CD14-positive monocyte (primary cell): Measurements from ENCODE around the gene ANKRD29. TPM values are rescaled to one million over a fixed set of nuclear protein-coding genes. Genes with fewer than 3 reads are reported as not detected.

ENCODE experiments used
- DNase-seq, 3 donors: peaks; one replicate each; pipeline ENCODE4 v3.0.0-alpha.2; 2011 to 2022
- H2AFZ ChIP-seq: 2 replicates; pipeline ENCODE4 v1.6.0; 2012; ENCODE audit warnings: mild to moderate bottlenecking, low read depth, low read length, inconsistent platforms; ENCODE audit not compliant: insufficient read depth, poor library complexity, severe bottlenecking
- H3K27ac ChIP-seq, 2 donors: 1 replicate in 1 of 2; 2 replicates in 1 of 2; pipeline ENCODE4 v1.5.1; 2012 to 2013; ENCODE audit warnings: low read length in 2 of 2, control low read depth in 1 of 2, inconsistent platforms in 1 of 2, low read depth in 1 of 2, mild to moderate bottlenecking in 1 of 2
- H3K27me3 ChIP-seq, 2 donors: one replicate each; pipeline versions ENCODE4 v1.6.0 to v1.6.1; 2011 to 2013; ENCODE audit warnings: low read length in 2 of 2; ENCODE audit not compliant: control insufficient read depth in 2 of 2, insufficient read depth in 2 of 2
- H3K36me3 ChIP-seq, 2 donors: replicated peaks in 1 of 2; 1 replicate in 1 of 2; 2 replicates in 1 of 2; pipeline versions ENCODE4 v1.5.1 to v1.6.1; 2012 to 2013; ENCODE audit warnings: low read length in 2 of 2, control low read depth in 1 of 2, inconsistent platforms in 1 of 2, mild to moderate bottlenecking in 1 of 2; ENCODE audit not compliant: insufficient read depth in 2 of 2, control insufficient read depth in 1 of 2
- H3K4me1 ChIP-seq, 2 donors: 1 replicate in 1 of 2; 2 replicates in 1 of 2; pipeline versions ENCODE4 v1.5.1 to v1.6.1; 2012 to 2013; ENCODE audit warnings: low read length in 2 of 2, control low read depth in 1 of 2, inconsistent platforms in 1 of 2, mild to moderate bottlenecking in 1 of 2, moderate library complexity in 1 of 2; ENCODE audit not compliant: insufficient read depth in 2 of 2, control insufficient read depth in 1 of 2
- H3K4me2 ChIP-seq: replicated peaks from 2 replicates; pipeline ENCODE3; 2012; ENCODE audit warnings: low read length, moderate library complexity, mild to moderate bottlenecking; ENCODE audit not compliant: poor library complexity, severe bottlenecking; ENCODE audit errors: extremely low read depth
- H3K4me3 ChIP-seq, 3 experiments: fragments of 200-600 bp in 1 of 3; sonication (generic) in 1 of 3; replicated peaks in 1 of 3; 1 replicate in 2 of 3; 2 replicates in 1 of 3; pipeline ENCODE4 v1.5.1; 2011 to 2013; ENCODE audit warnings: low read length in 3 of 3, mild to moderate bottlenecking in 3 of 3, control low read depth in 2 of 3, low read depth in 2 of 3, inconsistent platforms in 1 of 3, moderate library complexity in 1 of 3
- H3K79me2 ChIP-seq: 2 replicates; pipeline ENCODE4 v1.6.0; 2012; ENCODE audit warnings: mild to moderate bottlenecking, control low read depth, inconsistent platforms, low read length, moderate library complexity; ENCODE audit not compliant: insufficient read depth
- H3K9ac ChIP-seq: 2 replicates; pipeline ENCODE4 v1.6.0; 2017; ENCODE audit warnings: low read length, mild to moderate bottlenecking; ENCODE audit not compliant: insufficient read depth, poor library complexity, severe bottlenecking
- H3K9me3 ChIP-seq, 2 donors: replicated peaks in 1 of 2; 1 replicate in 1 of 2; 2 replicates in 1 of 2; pipeline versions ENCODE4 v1.5.1 to v1.6.1; 2012 to 2013; ENCODE audit warnings: low read length in 2 of 2, control low read depth in 1 of 2; ENCODE audit not compliant: control insufficient read depth in 1 of 2, insufficient read depth in 1 of 2
- H4K20me1 ChIP-seq: 2 replicates; pipeline ENCODE4 v1.6.0; 2012; ENCODE audit warnings: mild to moderate bottlenecking, low read length, control low read depth, moderate library complexity; ENCODE audit not compliant: insufficient read depth
- H3K27ac Mint-ChIP-seq, 7 donors: one replicate each; pipeline ENCODE4 v1.8.0; 2020; ENCODE audit warnings: mild to moderate bottlenecking in 7 of 7, mixed read lengths in 7 of 7, moderate library complexity in 6 of 7, inconsistent platforms in 2 of 7
- H3K27me3 Mint-ChIP-seq, 3 donors: one replicate each; pipeline ENCODE4 v1.8.0; 2021 to 2022; ENCODE audit warnings: low read depth in 3 of 3, mild to moderate bottlenecking in 3 of 3, mixed read lengths in 3 of 3, moderate library complexity in 3 of 3, inconsistent platforms in 1 of 3
- H3K36me3 Mint-ChIP-seq, 2 donors: one replicate each; pipeline ENCODE4 v1.8.0; 2020; ENCODE audit warnings: mixed read lengths in 2 of 2, inconsistent platforms in 1 of 2, mild to moderate bottlenecking in 1 of 2
- H3K4me1 Mint-ChIP-seq: one replicate; pipeline ENCODE4 v1.8.0; 2020; ENCODE audit warnings: mild to moderate bottlenecking, mixed read lengths
- H3K4me3 Mint-ChIP-seq, 2 donors: one replicate each; pipeline ENCODE4 v1.8.0; 2020; ENCODE audit warnings: mild to moderate bottlenecking in 2 of 2, mixed read lengths in 2 of 2, moderate library complexity in 1 of 2
- H3K9me3 Mint-ChIP-seq, 7 donors: one replicate each; pipeline ENCODE4 v1.8.0; 2020 to 2022; ENCODE audit warnings: mixed read lengths in 7 of 7, mild to moderate bottlenecking in 6 of 7, moderate library complexity in 6 of 7, inconsistent platforms in 2 of 7
- CTCF ChIP-seq: fragments of 200-600 bp; IDR thresholded peaks from one replicate; pipeline ENCODE4 v1.8.0; 2022; ENCODE audit warnings: antibody characterized with exemption, mild to moderate bottlenecking
- WGBS: methylation state at CpG from one replicate; pipeline ENCODE4 v1.1.5; 2013; ENCODE audit warnings: missing lambda C conversion rate; ENCODE audit not compliant: insufficient coverage; 5-methylcytosine and 5-hydroxymethylcytosine counted together
- intact Hi-C, 2 donors: fragments of 100-400 bp; cut with micrococcal nuclease; formaldehyde crosslinking; loops; one replicate each; pipeline versions ENCODE4 v1.15.0 to v1.15.1; 2023
- polyA plus RNA-seq, 3 donors: library from polyadenylated mRNA; depleted of rRNA in 1 of 3; unstranded in 2 of 3; stranded (reverse) in 1 of 3; fragments of 300-500 nt in 2 of 3; fragments of >200 nt in 1 of 3; fragmentation: Illumina TruSeq in 2 of 3; gene quantifications; 1 replicate in 2 of 3; 2 replicates in 1 of 3; pipeline ENCODE4 v1.2.3, GENCODE V29; 2012 to 2021

Gene ANKRD29
- polyA plus RNA-seq, 3 donors, result 0.03 to 0.11 TPM; not detected in 1

- H3K9ac ChIP-seq, result no peak overlapping the region
- H3K9me3 ChIP-seq, result peaks cover 0 to 7% of the 10 kb centered on the region in 2 donors
- intact Hi-C loops, result no loop called here
- no peaks in the 10 kb centered on the region for H3K36me3 ChIP-seq
- no peak overlapping the region for H3K4me3 ChIP-seq
- H3K79me2 ChIP-seq, result no peaks in the 10 kb centered on the region
- no peak overlapping the region for H3K27ac ChIP-seq
- H2AFZ ChIP-seq, result no peak overlapping the region
- peaks cover 0 to 2% (median 0%) of the 10 kb centered on the region in 7 donors for H3K9me3 Mint-ChIP-seq
- H3K36me3 Mint-ChIP-seq, result no peaks in the 10 kb centered on the region
- peaks cover 11 to 15% of the 10 kb centered on the region in 2 donors for H3K4me1 ChIP-seq
- WGBS, result 100% methylated on average over 1 of the region's 2 CpGs
- DNase-seq, result no peak
- peaks cover 27 to 34% (median 31%) of the 10 kb centered on the region in 3 donors for H3K27me3 Mint-ChIP-seq
- TF ChIP-seq CTCF, result no peak
- peaks cover 14 to 28% of the 10 kb centered on the region in 2 donors for H3K27me3 ChIP-seq
- no peak overlapping the region for H3K4me2 ChIP-seq
- no peak overlapping the region for H3K4me3 Mint-ChIP-seq
- no peak overlapping the region for H3K27ac Mint-ChIP-seq
- H4K20me1 ChIP-seq, result no peaks in the 10 kb centered on the region
- peaks cover 9% of the 10 kb centered on the region for H3K4me1 Mint-ChIP-seq
Measured at GRCh38 chr18:23693846-23694245, 31.1 kb upstream of the ANKRD29 start.

- peaks cover 10% of the 10 kb centered on the region for H3K4me1 Mint-ChIP-seq
- Histone ChIP-seq H3K9me3 (peaks cover 0 to 7% of the 10 kb centered on the region in 2 donors), H4K20me1 (no peaks in the 10 kb centered on the region), H3K9ac (no peak overlapping the region), H3K4me3 (no peak overlapping the region), H3K36me3 (no peaks in the 10 kb centered on the region), H3K27me3 (peaks cover 30 to 52% of the 10 kb centered on the region in 2 donors), H3K4me2 (no peak overlapping the region), H3K27ac (no peak overlapping the region), H3K79me2 (no peaks in the 10 kb centered on the region), H3K4me1 (peaks cover 11 to 17% of the 10 kb centered on the region in 2 donors), H2AFZ (no peak overlapping the region)
- intact Hi-C loops, result no loop called here
- peaks cover 0 to 6% (median 0%) of the 10 kb centered on the region in 7 donors for H3K9me3 Mint-ChIP-seq
- H3K27me3 Mint-ChIP-seq, result peaks cover 51 to 63% (median 54%) of the 10 kb centered on the region in 3 donors
- peak overlapping the region in 1 of 2 donors; percentile 83 for H3K4me3 Mint-ChIP-seq
- peak overlapping the region in 1 of 7 donors; percentile 24 for H3K27ac Mint-ChIP-seq
- no peak for TF ChIP-seq CTCF
- no peak for DNase-seq
- H3K36me3 Mint-ChIP-seq, result no peaks in the 10 kb centered on the region
- WGBS, result 65% methylated on average over 13 of the region's 21 CpGs
Measured at GRCh38 chr18:23690505-23691068, 27.9 kb upstream of the ANKRD29 start.
